NOMO-1 treated with DMSO at 0.1 percent for 48 hours (cell line): Measurements from ENCODE around the gene RNF149.
A peak's percentile ranks its signal among the peaks of the same experiment; 100 is the strongest.
"Not testable (repeated sequence)": the region's sequence is repeated elsewhere in the genome, so short reads cannot be mapped to it uniquely, and the experiment has no call there.

Experiments
- DNase-seq: peaks from one replicate; lab custom pipeline; 2025; ENCODE audit not compliant: unreplicated experiment; lab: John Stamatoyannopoulos, UW

The RNF149 gene

GRCh38 chr2:101263377-101263800 lies 45.1 kb downstream of the RNF149 start:
- no peak for DNase-seq

DNA sequence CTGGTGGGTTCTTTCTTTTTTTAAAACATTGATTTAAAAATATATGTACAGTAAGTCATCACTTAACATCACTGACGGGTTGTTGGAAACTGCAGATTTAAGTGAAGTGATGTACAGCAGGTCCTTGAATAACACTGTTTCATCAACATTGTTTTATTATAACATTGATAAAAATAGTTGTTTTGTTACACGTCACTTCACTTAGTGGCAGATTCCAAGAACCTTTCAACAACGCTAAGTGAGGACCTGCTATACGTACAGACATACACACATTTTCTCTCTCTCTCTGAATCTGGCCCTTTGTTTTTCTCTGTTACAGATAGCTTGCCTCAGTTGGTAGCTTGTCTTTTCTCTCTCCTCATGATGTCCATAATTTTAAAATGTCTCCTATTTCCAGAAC lies 46.4 kb downstream of the RNF149 start:
- no peak for DNase-seq

DNA sequence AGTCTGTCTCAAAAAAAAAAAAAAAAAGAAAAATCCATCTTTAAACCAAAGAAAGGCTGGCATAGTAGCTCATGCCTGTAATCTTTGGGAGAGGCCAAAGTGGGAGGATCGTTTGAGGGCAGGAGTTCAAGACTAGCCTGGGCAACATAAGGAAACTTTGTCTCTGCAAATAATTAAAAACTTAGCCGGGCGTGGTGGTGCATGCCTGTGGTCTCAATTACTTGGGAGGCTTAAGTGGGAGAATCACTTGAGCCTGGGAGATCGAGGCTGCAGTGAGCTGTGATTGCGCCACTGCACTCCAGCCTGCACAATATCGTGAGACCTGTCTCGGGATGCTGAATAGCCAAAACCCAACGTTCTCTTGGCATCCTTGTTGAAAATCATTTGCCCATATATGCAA lies 49.7 kb downstream of the RNF149 start:
- DNase-seq = no peak

DNA sequence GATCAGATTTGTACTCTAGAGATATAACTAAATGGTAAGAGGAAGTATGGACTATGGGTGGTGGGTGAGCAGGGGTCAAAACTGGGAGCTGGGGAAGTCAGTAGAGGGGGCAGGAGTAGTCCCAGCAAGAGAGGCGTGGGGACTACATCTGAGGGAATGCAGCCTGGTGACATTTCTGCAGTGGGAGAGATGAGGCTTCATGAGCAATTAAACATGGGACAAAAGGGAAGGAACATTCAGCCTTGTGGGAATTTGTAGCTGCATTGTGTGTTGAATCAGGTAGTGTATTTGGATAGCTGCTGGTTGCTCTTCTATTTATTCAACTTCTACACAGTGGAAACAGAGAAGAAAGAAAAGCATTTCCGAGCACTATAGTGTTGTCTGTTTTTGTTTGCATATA lies 52.2 kb downstream of the RNF149 start:
- DNase-seq = no peak

DNA sequence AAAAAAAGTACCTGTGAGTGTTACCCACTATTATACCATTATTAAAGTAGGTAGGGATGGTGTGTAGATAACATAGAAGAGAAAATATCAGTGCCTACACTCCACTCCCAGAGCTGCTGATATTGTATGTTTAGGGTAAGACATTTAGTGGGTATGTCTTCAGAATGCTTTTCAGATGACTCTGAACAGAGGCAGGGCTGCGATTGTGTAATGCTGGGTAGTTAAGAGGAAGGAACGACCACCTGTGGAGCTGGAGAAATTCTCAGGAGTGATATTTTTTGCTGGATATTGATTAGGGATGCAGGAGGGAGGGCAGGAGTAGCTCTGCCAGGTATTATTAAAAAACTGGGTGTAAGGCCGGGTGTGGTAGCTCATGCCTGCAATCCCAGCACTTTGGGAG lies 53.0 kb downstream of the RNF149 start:
- no peak for DNase-seq

- DNase-seq = no peak
Measured at GRCh38 chr2:101253703-101254450, 54.6 kb downstream of the RNF149 start.

- DNase-seq = peak; percentile 42
Measured at GRCh38 chr2:101253013-101253702, 55.3 kb downstream of the RNF149 start.

DNA sequence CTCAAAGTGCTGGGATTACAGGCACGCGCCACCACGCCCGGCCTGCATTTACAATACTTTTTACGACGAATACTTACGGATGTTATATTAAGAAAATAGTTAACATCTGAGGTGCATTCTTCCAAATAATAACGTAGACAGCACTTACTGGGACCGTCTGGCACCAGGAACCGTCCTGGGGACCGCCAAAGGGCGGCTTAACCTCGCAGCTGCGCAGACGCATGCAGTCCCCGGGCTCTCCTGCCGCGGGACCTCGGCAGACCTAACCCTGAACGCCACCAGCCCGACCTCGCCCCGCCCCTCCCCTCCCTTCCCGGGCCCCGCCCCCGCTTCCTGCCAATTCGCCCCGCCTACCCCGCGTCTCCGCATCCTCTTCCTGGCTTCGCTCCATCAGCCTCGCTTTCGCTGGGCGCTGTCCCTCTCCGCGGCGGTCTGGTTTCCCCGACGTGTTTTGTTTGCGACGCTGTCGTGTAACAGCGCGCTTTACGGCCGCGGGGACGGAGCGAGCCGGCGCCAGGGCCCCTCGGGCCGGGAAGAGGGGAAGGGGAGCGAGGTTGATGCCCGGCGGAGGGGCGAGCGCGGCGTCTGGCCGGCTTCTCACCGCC lies 56.0 kb downstream of the RNF149 start, which contains the start of gene CNOT11:
CNOT11 (plus strand) TSS at position 479 of the 605 bp plus-strand sequence; CDS start at position 558, 79 bp downstream.
- peak; percentile 98 for DNase-seq

DNA sequence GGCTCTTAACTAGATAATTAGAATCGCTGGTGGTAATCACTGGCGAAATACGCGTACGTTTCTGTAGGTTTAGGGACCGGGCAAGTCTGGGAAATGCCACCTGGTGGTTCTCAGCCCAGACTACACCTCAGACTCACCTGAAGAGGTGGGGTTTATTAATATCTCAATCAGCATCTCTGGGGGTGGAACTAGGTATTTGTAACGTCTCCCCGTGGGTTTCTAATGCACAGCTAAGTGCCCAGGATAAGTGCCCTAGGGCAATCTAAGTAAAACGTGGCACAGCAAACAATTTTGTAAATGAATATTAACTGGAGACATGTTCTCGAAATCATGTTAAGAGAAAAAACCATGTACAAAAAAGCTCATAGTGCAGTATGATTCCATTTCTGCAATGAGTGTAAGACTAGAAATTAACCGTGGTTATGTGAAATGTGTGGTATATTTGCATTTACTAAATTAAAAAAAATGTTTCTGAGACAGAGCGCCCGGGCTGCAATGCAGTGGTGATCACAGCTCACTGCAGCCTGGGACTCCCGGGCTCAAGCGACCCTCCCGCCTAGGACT lies 56.6 kb downstream of the RNF149 start:
- peak; percentile 78 for DNase-seq

GRCh38 chr2:101251246-101251781 lies 57.2 kb downstream of the RNF149 start:
- not testable (repeated sequence) for DNase-seq

GRCh38 chr2:101249826-101250225 lies 58.7 kb downstream of the RNF149 start:
- DNase-seq = no peak

GRCh38 chr2:101248756-101249155 lies 59.7 kb downstream of the RNF149 start:
- DNase-seq = not testable (repeated sequence)

DNA sequence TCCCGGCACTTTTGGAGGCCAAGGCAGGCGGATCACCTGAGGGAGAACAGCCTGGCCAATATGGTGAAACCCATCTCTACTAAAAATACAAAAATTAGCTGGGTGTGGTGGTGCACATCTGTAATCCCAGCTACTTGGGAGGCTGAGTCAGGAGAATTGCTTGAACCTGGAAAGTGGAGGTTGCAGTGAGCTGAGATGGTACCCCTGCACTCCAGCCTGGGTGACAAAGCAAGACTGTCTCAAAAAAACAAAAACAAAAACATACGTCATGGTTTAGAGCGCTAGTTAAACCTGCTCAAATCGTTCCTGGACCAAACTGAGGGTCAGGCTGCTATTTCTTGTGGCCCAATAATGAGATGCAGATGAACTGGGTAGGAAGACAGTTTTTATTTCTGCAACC lies 63.0 kb downstream of the RNF149 start:
- not testable (repeated sequence) for DNase-seq

DNA sequence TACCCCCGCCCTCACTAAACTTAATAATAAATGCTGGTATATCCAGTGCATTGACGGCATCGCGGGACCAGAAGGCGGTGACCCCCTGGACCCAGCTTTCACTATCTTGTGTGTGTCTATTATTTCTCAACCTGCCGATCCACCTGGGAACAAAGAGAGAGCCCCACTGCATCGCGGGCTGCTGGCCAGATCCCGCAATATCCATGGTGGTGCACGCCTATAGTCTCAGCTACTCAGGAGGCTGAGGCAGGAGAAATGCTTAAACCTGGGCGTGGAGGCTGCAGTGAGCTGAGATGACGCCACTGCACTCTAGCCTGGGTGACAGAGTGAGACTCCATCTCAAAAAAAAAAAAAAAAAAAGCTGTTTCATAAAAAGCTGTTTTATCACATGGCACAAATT lies 63.6 kb downstream of the RNF149 start:
- DNase-seq = not testable (repeated sequence)

GRCh38 chr2:101244373-101244772 lies 64.1 kb downstream of the RNF149 start:
- DNase-seq = not testable (repeated sequence)

DNA sequence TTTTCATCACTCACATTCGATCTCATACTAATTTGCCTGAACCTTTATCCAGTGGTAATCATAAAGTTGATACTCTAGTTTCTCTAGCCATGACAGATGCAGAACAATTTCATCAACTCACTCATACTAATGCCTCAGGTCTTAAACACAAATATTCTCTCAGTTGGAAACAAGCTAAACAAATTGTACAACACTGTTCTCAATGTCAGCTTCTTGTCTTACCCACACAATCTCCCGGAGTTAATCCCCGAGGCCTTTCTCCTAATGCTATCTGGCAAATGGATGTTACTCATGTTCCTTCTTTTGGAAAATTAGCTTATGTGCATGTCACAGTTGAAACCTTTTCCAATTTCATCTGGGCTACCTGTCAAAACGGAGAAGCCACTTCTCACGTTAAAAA lies 67.3 kb downstream of the RNF149 start:
- no peak for DNase-seq

- peak; percentile 12 for DNase-seq
Measured at GRCh38 chr2:101240694-101241093, 67.8 kb downstream of the RNF149 start.

GRCh38 chr2:101239760-101240118 lies 68.8 kb downstream of the RNF149 start:
- DNase-seq = not testable (repeated sequence)

- DNase-seq = peak; percentile 28
Measured at GRCh38 chr2:101238930-101239759, 69.4 kb downstream of the RNF149 start.

DNA sequence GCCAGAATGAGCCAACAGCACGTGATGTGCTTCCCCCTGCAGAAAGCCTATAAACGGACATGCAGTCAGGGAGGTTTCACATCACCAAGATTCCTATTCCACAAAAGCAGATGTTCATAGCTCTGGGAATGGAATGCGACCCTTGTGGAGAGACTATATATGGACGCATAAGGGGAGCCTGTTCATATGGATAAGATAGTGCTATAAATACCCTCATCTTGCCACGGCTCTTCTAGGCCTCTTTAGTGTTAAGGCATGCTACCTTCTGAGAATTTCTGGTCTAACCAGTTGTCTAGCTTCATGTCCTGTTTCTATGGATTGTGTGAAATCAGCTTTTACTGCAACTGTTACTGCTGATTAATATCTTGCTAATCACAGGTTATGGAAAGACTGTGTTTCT lies 70.6 kb downstream of the RNF149 start:
- DNase-seq = not testable (repeated sequence)
